Colonic mucosa (tissue), 4 donors: Measurements from ENCODE around the gene FARP2. TPM values are rescaled to one million over a fixed set of nuclear protein-coding genes. Genes with fewer than 3 reads are reported as not detected.

Source experiments
- DNase-seq: peaks from one replicate; pipeline ENCODE4 v3.0.0-alpha.2; 2020
- H3K27ac ChIP-seq: fragments of 200-600 bp; one replicate; pipeline ENCODE4 v1.8.0; 2021
- H3K27me3 ChIP-seq: fragments of 200-600 bp; one replicate; pipeline ENCODE4 v1.8.0; 2021
- H3K36me3 ChIP-seq: fragments of 200-600 bp; one replicate; pipeline ENCODE4 v1.8.0; 2021
- H3K4me1 ChIP-seq: fragments of 200-600 bp; one replicate; pipeline ENCODE4 v1.8.0; 2021; ENCODE audit warnings: mild to moderate bottlenecking
- H3K4me3 ChIP-seq: fragments of 200-600 bp; one replicate; pipeline ENCODE4 v1.8.0; 2021
- H3K9ac ChIP-seq, 2 donors: one replicate each; pipeline ENCODE4 v1.7.0; 2013; ENCODE audit warnings: control low read depth in 2 of 2, low read depth in 2 of 2, low read length in 2 of 2
- H3K9me3 ChIP-seq: fragments of 200-600 bp; one replicate; pipeline ENCODE4 v1.8.0; 2021
- CTCF ChIP-seq: fragments of 200-600 bp; IDR thresholded peaks from one replicate; pipeline ENCODE4 v1.8.0; 2022; ENCODE audit warnings: antibody characterized with exemption, mild to moderate bottlenecking
- intact Hi-C: fragments of 100-400 bp; cut with DNase I; formaldehyde crosslinking; loops from one replicate; pipeline ENCODE4 v1.14.1; 2022
- total RNA-seq, 2 donors: library from RNA; stranded (reverse); fragmentation: NEBNext Ultra II Directional in 1 of 2; extraction: Animal tissue kit (Norgen Biotek cat#: 25700) in 1 of 2; gene quantifications; one replicate each; pipeline ENCODE4 v1.2.1, GENCODE V29; 2021
- donor health status: healthy.
- donor health status: DM: no; HTN: no; CAD: no.
- donor health status: DM: no; HTN: no; CAD: no.

The FARP2 gene
- total RNA-seq, 2 donors from 2014 or later: 107 to 122 TPM

- peaks cover 2% of the 10 kb centered on the region for H3K36me3 ChIP-seq
- no peak overlapping the region for H3K27ac ChIP-seq
- H3K9me3 ChIP-seq: no peaks in the 10 kb centered on the region
- no peak for DNase-seq
- no peaks in the 10 kb centered on the region for H3K27me3 ChIP-seq
- H3K9ac ChIP-seq: no peak overlapping the region
- no peaks in the 10 kb centered on the region for H3K4me1 ChIP-seq
- intact Hi-C loops: no loop called here
- no peak for TF ChIP-seq CTCF
- no peak overlapping the region for H3K4me3 ChIP-seq
Observed at GRCh38 chr2:241498115-241499070, 142.3 kb downstream of the FARP2 start.

GRCh38 chr2:241499146-241499965 lies 143.3 kb downstream of the FARP2 start:
- Histone ChIP-seq H3K27me3 (no peaks in the 10 kb centered on the region), H3K27ac (no peak overlapping the region), H3K4me1 (no peaks in the 10 kb centered on the region), H3K36me3 (no peaks in the 10 kb centered on the region), H3K9ac (no peak overlapping the region), H3K4me3 (no peak overlapping the region), H3K9me3 (no peaks in the 10 kb centered on the region)
- TF ChIP-seq CTCF: no peak
- no peak for DNase-seq
- intact Hi-C loops: no loop called here

- no peaks in the 10 kb centered on the region for H3K36me3 ChIP-seq
- no peak overlapping the region for H3K4me3 ChIP-seq
- H3K9ac ChIP-seq: no peak overlapping the region
- intact Hi-C loops: no loop called here
- H3K9me3 ChIP-seq: no peaks in the 10 kb centered on the region
- TF ChIP-seq CTCF: no peak
- H3K27me3 ChIP-seq: no peaks in the 10 kb centered on the region
- no peaks in the 10 kb centered on the region for H3K4me1 ChIP-seq
- H3K27ac ChIP-seq: no peak overlapping the region
- no peak for DNase-seq
Observed at GRCh38 chr2:241500016-241500415, 143.9 kb downstream of the FARP2 start.

GRCh38 chr2:241500431-241500975 lies 144.4 kb downstream of the FARP2 start:
- intact Hi-C loops: no loop called here
- Histone ChIP-seq H3K36me3 (no peaks in the 10 kb centered on the region), H3K9me3 (no peaks in the 10 kb centered on the region), H3K4me1 (no peaks in the 10 kb centered on the region), H3K27me3 (no peaks in the 10 kb centered on the region), H3K9ac (no peak overlapping the region), H3K27ac (no peak overlapping the region), H3K4me3 (no peak overlapping the region)
- no peak for TF ChIP-seq CTCF
- no peak for DNase-seq

GRCh38 chr2:241501099-241501541 lies 145.0 kb downstream of the FARP2 start:
- no peaks in the 10 kb centered on the region for H3K36me3 ChIP-seq
- DNase-seq: no peak
- H3K4me3 ChIP-seq: no peak overlapping the region
- intact Hi-C loops: no loop called here
- H3K27me3 ChIP-seq: no peaks in the 10 kb centered on the region
- TF ChIP-seq CTCF: no peak
- no peak overlapping the region for H3K27ac ChIP-seq
- H3K4me1 ChIP-seq: no peaks in the 10 kb centered on the region
- no peak overlapping the region for H3K9ac ChIP-seq
- no peaks in the 10 kb centered on the region for H3K9me3 ChIP-seq
